K562 (cell line): ENCODE data around the gene BST1. TPM values are rescaled to one million over a fixed set of nuclear protein-coding genes. Genes with fewer than 3 reads are reported as not detected.

ENCODE experiments used
- ASH1L ChIP-seq: fragments of 450-650 bp; IDR thresholded peaks from 2 replicates; pipeline ENCODE4 v1.6.1; 2018; ENCODE audit warnings: borderline replicate concordance, mild to moderate bottlenecking, low read depth; ENCODE audit not compliant: partially characterized antibody
- ATF7 ChIP-seq: fragments of 450-650 bp; IDR thresholded peaks from 2 replicates; pipeline ENCODE4 v1.7.1; 2014; ENCODE audit warnings: mild to moderate bottlenecking, moderate library complexity
- BCOR ChIP-seq: fragments of 450-650 bp; IDR thresholded peaks from 2 replicates; pipeline ENCODE4 v1.6.1; 2016
- CREB1 ChIP-seq, 2 experiments: sonication (generic) in 1 of 2; formaldehyde crosslinking in 1 of 2; IDR thresholded peaks; 2 replicates each; pipeline versions ENCODE4 v1.6.1 to v1.8.0; 2012 to 2022; ENCODE audit warnings: inconsistent platforms in 1 of 2, mild to moderate bottlenecking in 1 of 2, missing genetic modification reagents in 1 of 2, moderate library complexity in 1 of 2
- DMBX1 ChIP-seq: fragments of 250-450 bp; sonication (Bioruptor Pico); IDR thresholded peaks from 2 replicates; pipeline ENCODE4 v1.8.0; 2022; ENCODE audit warnings: inconsistent platforms, mild to moderate bottlenecking, moderate library complexity, borderline replicate concordance
- EHMT2 ChIP-seq: fragments of 450-650 bp; IDR thresholded peaks from 2 replicates; pipeline ENCODE4 v1.6.1; 2018; ENCODE audit warnings: antibody characterized with exemption
- ETV6 ChIP-seq, 3 experiments: fragments of 150-350 bp in 1 of 3; sonication (generic) in 1 of 3; formaldehyde crosslinking in 1 of 3; IDR thresholded peaks; 2 replicates each; pipeline versions ENCODE4 v1.6.1 to v1.8.0; 2014 to 2022; ENCODE audit warnings: borderline replicate concordance in 2 of 3, low read depth in 2 of 3, antibody characterized with exemption in 1 of 3, low read length in 1 of 3, mild to moderate bottlenecking in 1 of 3, missing genetic modification reagents in 1 of 3
- FOXJ2 ChIP-seq: fragments of 200-800 bp; sonication (Bioruptor generic); IDR thresholded peaks from 2 replicates; pipeline ENCODE4 v1.6.1; 2016; ENCODE audit warnings: missing genetic modification characterization, missing compliant biosample characterization
- GTF2A2 ChIP-seq: IDR thresholded peaks from 2 replicates; pipeline ENCODE4 v1.6.1; 2016; ENCODE audit warnings: mild to moderate bottlenecking, missing genetic modification characterization, missing compliant biosample characterization
- GTF2F1 ChIP-seq: IDR thresholded peaks from 2 replicates; pipeline ENCODE4 v1.6.1; 2011; ENCODE audit warnings: low read depth, low read length, improper control_type of control experiment
- HCFC1 ChIP-seq: IDR thresholded peaks from 2 replicates; pipeline ENCODE4 v1.6.1; 2012; ENCODE audit warnings: low read depth, low read length, improper control_type of control experiment
- KDM2B ChIP-seq: fragments of 250-450 bp; sonication (Bioruptor Pico); IDR thresholded peaks from 2 replicates; pipeline ENCODE4 v1.8.0; 2021; ENCODE audit warnings: mild to moderate bottlenecking, moderate library complexity
- MYC ChIP-seq, 2 experiments: fragments of 250-450 bp in 1 of 2; sonication (Bioruptor Pico) in 1 of 2; IDR thresholded peaks; 2 replicates each; pipeline versions ENCODE4 v1.5.1 to v1.6.1; 2012 to 2021; ENCODE audit warnings: low read depth in 2 of 2, borderline replicate concordance in 1 of 2, improper control_type of control experiment in 1 of 2, low read length in 1 of 2, mild to moderate bottlenecking in 1 of 2, moderate library complexity in 1 of 2
- NR4A1 ChIP-seq, 2 experiments: fragments of 250-450 bp in 1 of 2; fragments of 450-650 bp in 1 of 2; sonication (Bioruptor Pico) in 1 of 2; IDR thresholded peaks; 2 replicates each; pipeline versions ENCODE4 v1.4.0 to v1.6.1; 2016 to 2020; ENCODE audit warnings: mild to moderate bottlenecking in 2 of 2, missing compliant biosample characterization in 1 of 2, missing genetic modification characterization in 1 of 2, moderate library complexity in 1 of 2
- POLR2H ChIP-seq: IDR thresholded peaks from 2 replicates; pipeline ENCODE4 v1.6.1; 2016; ENCODE audit warnings: missing genetic modification characterization, low read depth, mild to moderate bottlenecking, control low read depth, missing compliant biosample characterization, moderate library complexity
- RNF2 ChIP-seq: sonication (generic); IDR thresholded peaks from 2 replicates; pipeline ENCODE4 v1.6.1; 2016
- SIN3A ChIP-seq, 2 experiments: fragments of 150-350 bp in 1 of 2; IDR thresholded peaks; 2 replicates each; pipeline ENCODE4 v1.6.1; 2011 to 2016; ENCODE audit warnings: borderline replicate concordance in 2 of 2, low read depth in 2 of 2, low read length in 2 of 2, mild to moderate bottlenecking in 2 of 2, moderate library complexity in 2 of 2; ENCODE audit not compliant: control insufficient read depth in 1 of 2
- SMAD3 ChIP-seq: fragments of 450-650 bp; formaldehyde crosslinking; conservative IDR thresholded peaks from 2 replicates; pipeline ENCODE4 v1.4.0; 2020; ENCODE audit warnings: mild to moderate bottlenecking
- ZNF384 ChIP-seq: IDR thresholded peaks from 2 replicates; pipeline ENCODE4 v1.6.1; 2012; ENCODE audit warnings: low read depth, low read length, improper control_type of control experiment
- ZSCAN32 ChIP-seq: fragments of 450-650 bp; formaldehyde crosslinking; IDR thresholded peaks from 2 replicates; pipeline ENCODE4 v1.4.0; 2020; ENCODE audit warnings: mild to moderate bottlenecking, moderate library complexity
- polyA plus RNA-seq, 8 experiments: library from polyadenylated mRNA; depleted of rRNA in 4 of 8; stranded (reverse) in 5 of 8; unstranded in 3 of 8; fragments of >200 nt; fragmentation: Nextera tagmentation in 2 of 8; fragmentation: Illumina TruSeq in 1 of 8; extraction: Ambion mirVana in 2 of 8; extraction: Trizol in 1 of 8; gene quantifications; 2 replicates each; pipeline versions ENCODE4 v1.2.1 to v1.2.3, GENCODE V29; 2011 to 2014; ENCODE audit warnings: inconsistent platforms in 1 of 8, missing spikeins in 1 of 8
- total RNA-seq, 7 experiments: library from RNA; depleted of rRNA in 6 of 7; stranded (reverse); fragments of >200 nt in 6 of 7; fragmentation: Illumina TruSeq in 2 of 7; extraction: Trizol in 2 of 7; gene quantifications; 2 replicates each; pipeline versions ENCODE4 v1.2.1 to v1.2.3, GENCODE V29; 2011 to 2021; ENCODE audit warnings: low replicate concordance in 1 of 7
- TF ChIP-seq, protein P1 (sequence below): sonication (generic); formaldehyde crosslinking; IDR thresholded peaks from 2 replicates; pipeline ENCODE4 v1.8.0; 2022; ENCODE audit warnings: missing genetic modification reagents, mild to moderate bottlenecking, borderline replicate concordance
- TF ChIP-seq, protein P2 (sequence below): IDR thresholded peaks from 2 replicates; pipeline ENCODE4 v1.6.1; 2016; ENCODE audit warnings: missing genetic modification characterization, missing compliant biosample characterization

Gene BST1
- total and polyA plus RNA-seq, 9 of the 15 experiments (the other 6 are each of a cell fraction or from before 2014, with no cell fraction given): 0.04 to 0.38 (median 0.07) TPM; not detected in 6

DNA sequence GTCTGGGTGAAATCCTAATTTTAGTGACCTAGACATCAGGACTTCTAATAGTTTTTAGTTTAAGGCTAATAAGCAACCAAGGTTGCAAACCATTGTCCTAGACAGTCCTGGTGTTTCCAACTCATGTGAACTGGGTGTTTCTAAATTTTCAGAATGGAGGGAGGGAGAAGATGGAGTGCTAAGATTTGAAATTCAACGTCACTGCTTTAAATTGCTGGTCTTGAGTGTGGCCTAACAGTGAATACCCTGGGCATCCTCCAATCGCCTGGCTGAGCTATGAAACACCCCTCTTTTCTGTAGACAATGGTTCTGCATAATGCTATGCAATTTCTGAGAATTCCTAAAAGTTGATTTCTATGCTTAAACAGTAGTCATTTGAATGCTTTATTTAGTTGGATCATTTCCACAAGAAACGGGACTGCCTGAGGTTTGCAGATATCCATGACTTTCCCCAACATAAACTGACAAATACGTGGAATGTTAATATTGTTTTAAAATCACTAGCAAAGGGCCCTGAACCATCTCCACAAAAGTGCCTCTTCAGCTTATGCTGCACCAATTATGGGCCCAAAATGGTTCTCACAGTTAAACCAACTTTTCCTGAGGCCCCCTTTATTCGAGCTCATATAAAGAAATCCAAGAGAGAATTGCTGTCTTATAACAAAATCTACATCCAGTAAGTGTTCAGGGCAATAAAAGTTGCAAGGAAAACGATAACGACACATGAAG, 48.8 kb upstream of the BST1 start (continued):
- TF ChIP-seq MYC (IDR thresholded peaks at IDR 0.05; ENCODE audit: low read depth, low read length) (peak; percentile 47; the same call in 1 of the 2 replicates), MYC (CRISPR knock-in tag; IDR thresholded peaks at IDR 0.05; ENCODE audit: borderline replicate concordance, low read depth) (no peak), POLR2H (tag) (peak; percentile 45; the same call in 1 of the 2 replicates), GTF2A2 (tag) (no peak), KDM2B (CRISPR knock-in tag) (no peak), FOXJ2 (tag) (0 out of 2 replicates have a peak, but pooled peaks have one; percentile 48), SIN3A (IDR thresholded peaks at IDR 0.05; ENCODE audit: borderline replicate concordance in 2 of 2, control insufficient read depth in 1 of 2, low read depth in 2 of 2, low read length in 2 of 2) (peak in 1 of 2 experiments; percentile 26; a peak in 1 of 4 replicates), EHMT2 (no peak), BCOR (no peak), SMAD3 (CRISPR knock-in tag) (no peak), ZSCAN32 (CRISPR knock-in tag) (no peak), DMBX1 (CRISPR knock-in tag) (no peak), ZNF384 (no peak), NR4A1 (CRISPR knock-in tag; IDR thresholded peaks at IDR 0.05) (no peak), NR4A1 (tag; IDR thresholded peaks at IDR 0.05) (no peak), ASH1L (no peak), ATF7 (peak; percentile 39; the same call in 1 of the 2 replicates), CREB1 (IDR thresholded peaks at IDR 0.05) (0 out of 2 replicates have a peak, but pooled peaks have one; percentile 34), CREB1 (CRISPR knock-in tag; IDR thresholded peaks at IDR 0.05) (no peak), HCFC1 (no peak), ETV6 (IDR thresholded peaks at IDR 0.05; ENCODE audit: borderline replicate concordance in 1 of 2, low read depth in 2 of 2, low read length in 1 of 2) (no peak), ETV6 (CRISPR knock-in tag; IDR thresholded peaks at IDR 0.05; ENCODE audit: borderline replicate concordance) (no peak), RNF2 (no peak), GTF2F1 (no peak)
- TF ChIP-seq, protein P1, sequence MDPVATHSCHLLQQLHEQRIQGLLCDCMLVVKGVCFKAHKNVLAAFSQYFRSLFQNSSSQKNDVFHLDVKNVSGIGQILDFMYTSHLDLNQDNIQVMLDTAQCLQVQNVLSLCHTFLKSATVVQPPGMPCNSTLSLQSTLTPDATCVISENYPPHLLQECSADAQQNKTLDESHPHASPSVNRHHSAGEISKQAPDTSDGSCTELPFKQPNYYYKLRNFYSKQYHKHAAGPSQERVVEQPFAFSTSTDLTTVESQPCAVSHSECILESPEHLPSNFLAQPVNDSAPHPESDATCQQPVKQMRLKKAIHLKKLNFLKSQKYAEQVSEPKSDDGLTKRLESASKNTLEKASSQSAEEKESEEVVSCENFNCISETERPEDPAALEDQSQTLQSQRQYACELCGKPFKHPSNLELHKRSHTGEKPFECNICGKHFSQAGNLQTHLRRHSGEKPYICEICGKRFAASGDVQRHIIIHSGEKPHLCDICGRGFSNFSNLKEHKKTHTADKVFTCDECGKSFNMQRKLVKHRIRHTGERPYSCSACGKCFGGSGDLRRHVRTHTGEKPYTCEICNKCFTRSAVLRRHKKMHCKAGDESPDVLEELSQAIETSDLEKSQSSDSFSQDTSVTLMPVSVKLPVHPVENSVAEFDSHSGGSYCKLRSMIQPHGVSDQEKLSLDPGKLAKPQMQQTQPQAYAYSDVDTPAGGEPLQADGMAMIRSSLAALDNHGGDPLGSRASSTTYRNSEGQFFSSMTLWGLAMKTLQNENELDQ (CRISPR knock-in tag): no peak
- TF ChIP-seq, protein P2, sequence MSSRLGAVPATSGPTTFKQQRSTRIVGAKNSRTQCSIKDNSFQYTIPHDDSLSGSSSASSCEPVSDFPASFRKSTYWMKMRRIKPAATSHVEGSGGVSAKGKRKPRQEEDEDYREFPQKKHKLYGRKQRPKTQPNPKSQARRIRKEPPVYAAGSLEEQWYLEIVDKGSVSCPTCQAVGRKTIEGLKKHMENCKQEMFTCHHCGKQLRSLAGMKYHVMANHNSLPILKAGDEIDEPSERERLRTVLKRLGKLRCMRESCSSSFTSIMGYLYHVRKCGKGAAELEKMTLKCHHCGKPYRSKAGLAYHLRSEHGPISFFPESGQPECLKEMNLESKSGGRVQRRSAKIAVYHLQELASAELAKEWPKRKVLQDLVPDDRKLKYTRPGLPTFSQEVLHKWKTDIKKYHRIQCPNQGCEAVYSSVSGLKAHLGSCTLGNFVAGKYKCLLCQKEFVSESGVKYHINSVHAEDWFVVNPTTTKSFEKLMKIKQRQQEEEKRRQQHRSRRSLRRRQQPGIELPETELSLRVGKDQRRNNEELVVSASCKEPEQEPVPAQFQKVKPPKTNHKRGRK (tag): no peak
